Raji (cell line): ENCODE measurements around the gene REG1B.

Experiments used
- POLR2A ChIP-seq: IDR thresholded peaks from 2 replicates; pipeline ENCODE4 v1.6.1; 2011; ENCODE audit warnings: low read depth, low read length, control low read depth; ENCODE audit not compliant: insufficient read depth

Gene REG1B

GRCh38 chr2:79100285-79100684, 12.5 kb upstream of the REG1B start:
- no peak for TF ChIP-seq POLR2A

- TF ChIP-seq POLR2A = no peak
Measured at GRCh38 chr2:79099140-79099686, 11.4 kb upstream of the REG1B start.

GRCh38 chr2:79097843-79098242, 10.1 kb upstream of the REG1B start:
- TF ChIP-seq POLR2A = no peak

GRCh38 chr2:79090693-79091092, 2.9 kb upstream of the REG1B start:
- no peak for TF ChIP-seq POLR2A

GRCh38 chr2:79086255-79086654, 1.5 kb downstream of the REG1B start:
- TF ChIP-seq POLR2A = no peak

- TF ChIP-seq POLR2A = no peak
Measured at GRCh38 chr2:79085382-79085781, 2.4 kb downstream of the REG1B start.

- TF ChIP-seq POLR2A = no peak
Measured at GRCh38 chr2:79084495-79085135, 3.2 kb downstream of the REG1B start.

GRCh38 chr2:79083597-79084251, 4.1 kb downstream of the REG1B start:
- TF ChIP-seq POLR2A = no peak

GRCh38 chr2:79082987-79083386, 4.8 kb downstream of the REG1B start:
- TF ChIP-seq POLR2A = no peak

GRCh38 chr2:79071078-79071477, 16.7 kb downstream of the REG1B start:
- no peak for TF ChIP-seq POLR2A

GRCh38 chr2:79065201-79065600, 22.6 kb downstream of the REG1B start:
- TF ChIP-seq POLR2A = no peak

GRCh38 chr2:79041032-79041448, 46.8 kb downstream of the REG1B start:
- no peak for TF ChIP-seq POLR2A

- TF ChIP-seq POLR2A = no peak
Measured at GRCh38 chr2:79039944-79040343, 47.8 kb downstream of the REG1B start.
